Measurements from ENCODE around the gene DDR2.

Gene DDR2

DNA sequence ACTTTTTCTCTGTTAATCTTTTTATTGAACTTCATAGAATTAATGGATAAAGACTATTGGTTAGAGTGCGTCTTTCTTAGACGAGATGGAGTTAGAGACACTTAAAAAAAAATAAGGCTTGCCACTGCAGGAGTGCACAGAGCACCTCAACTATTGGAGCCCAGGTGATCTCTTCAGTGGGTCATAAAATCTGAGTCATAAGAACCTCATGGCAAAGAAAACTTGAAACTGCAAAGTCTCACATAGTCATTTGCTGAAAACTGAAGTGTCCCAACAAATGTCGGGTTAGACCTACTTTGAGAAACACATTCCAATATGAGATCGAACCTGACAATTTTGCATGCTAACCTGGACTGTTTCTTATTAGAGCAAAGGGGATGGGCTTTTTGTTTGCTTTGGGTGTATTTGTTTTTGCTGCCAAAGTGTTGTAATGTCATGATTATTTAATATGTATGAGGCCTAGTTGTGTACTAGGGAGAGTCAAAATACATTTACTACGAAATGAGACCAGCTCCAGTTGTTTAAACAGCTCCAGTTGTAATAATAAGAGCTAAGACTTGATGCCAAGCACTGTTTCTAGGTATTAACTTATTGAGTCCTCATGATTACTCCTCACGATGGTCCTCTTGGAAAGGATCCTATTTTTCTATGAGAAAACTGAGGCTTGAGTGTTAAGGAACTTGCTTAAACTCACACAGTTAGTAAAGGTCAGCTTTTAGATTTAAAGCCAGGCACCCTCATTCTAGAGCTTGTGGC is 65.1 kb downstream of the DDR2 start:
- peak overlapping the region; percentile 80 for H3K27ac ChIP-seq

DNA sequence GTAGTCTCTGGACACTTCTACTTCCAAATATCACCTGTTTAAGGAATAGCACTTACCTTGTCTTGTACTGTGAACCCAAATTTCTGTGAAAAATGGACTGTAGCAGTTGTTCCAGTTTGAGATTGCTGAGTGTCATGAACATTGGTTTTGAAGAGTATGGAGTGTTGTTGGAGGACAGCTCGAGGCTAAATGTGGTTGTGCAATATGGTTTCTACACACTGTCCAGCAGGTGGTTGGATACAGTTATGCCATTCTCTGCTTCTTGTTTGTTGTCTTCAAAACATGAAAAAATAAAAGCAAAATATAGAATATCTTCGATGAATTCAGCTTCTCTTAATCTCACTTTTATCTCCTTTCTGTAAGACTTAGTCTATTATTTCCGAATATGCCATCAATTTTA is 67.1 kb downstream of the DDR2 start:
- no peak overlapping the region for H3K27ac ChIP-seq
- no peak for TF ChIP-seq ZFX (IDR thresholded peaks at IDR 0.05)
- TF ChIP-seq, protein P1, sequence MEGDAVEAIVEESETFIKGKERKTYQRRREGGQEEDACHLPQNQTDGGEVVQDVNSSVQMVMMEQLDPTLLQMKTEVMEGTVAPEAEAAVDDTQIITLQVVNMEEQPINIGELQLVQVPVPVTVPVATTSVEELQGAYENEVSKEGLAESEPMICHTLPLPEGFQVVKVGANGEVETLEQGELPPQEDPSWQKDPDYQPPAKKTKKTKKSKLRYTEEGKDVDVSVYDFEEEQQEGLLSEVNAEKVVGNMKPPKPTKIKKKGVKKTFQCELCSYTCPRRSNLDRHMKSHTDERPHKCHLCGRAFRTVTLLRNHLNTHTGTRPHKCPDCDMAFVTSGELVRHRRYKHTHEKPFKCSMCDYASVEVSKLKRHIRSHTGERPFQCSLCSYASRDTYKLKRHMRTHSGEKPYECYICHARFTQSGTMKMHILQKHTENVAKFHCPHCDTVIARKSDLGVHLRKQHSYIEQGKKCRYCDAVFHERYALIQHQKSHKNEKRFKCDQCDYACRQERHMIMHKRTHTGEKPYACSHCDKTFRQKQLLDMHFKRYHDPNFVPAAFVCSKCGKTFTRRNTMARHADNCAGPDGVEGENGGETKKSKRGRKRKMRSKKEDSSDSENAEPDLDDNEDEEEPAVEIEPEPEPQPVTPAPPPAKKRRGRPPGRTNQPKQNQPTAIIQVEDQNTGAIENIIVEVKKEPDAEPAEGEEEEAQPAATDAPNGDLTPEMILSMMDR (conservative IDR thresholded peaks at IDR 0.05), result no peak

More for the DNA sequence above, 65.1 kb downstream of the DDR2 start:
- TF ChIP-seq ZFX (IDR thresholded peaks at IDR 0.05), result no peak
- TF ChIP-seq, protein P1 (conservative IDR thresholded peaks at IDR 0.05), result no peak

DNA sequence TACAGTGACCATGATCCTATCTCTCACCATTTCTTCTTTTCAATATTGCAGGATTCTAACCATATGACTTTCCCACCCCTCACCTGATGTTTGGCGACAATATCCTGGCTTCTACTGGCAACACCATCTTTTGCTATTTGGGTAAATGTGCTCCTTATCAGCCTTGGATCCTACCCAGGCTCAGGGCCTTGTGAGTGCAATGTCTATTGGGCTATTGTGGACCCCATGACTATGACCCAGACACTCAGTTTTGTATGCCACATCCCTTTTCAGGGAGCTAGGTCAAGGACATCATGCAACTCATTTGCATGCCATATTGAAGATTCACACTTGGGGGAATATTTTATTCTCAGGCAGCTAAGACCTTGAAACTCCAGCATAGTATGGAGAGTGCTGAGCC is 67.9 kb downstream of the DDR2 start:
- H3K27ac ChIP-seq, result no peak overlapping the region
- TF ChIP-seq ZFX (IDR thresholded peaks at IDR 0.05), result no peak
- TF ChIP-seq, protein P1 (conservative IDR thresholded peaks at IDR 0.05), result no peak

DNA sequence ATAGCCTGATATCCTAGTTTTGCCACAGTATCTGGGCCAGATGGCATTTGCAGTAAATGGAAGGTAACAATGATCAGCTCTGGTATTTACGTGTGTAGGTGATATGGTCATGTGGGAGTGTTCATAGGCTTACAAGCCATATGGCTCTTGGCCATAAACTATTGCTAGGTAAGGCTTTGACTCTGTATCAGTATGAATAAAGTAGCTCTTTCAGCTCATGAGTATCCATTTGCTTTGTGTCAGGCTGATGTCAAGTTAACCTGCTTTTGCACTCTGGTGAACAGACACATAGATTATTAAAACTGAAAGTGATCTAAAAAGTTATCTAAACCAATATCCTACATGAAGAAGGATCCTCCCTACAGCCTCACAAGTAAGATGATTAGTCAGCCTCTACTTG is 69.0 kb downstream of the DDR2 start:
- no peak for TF ChIP-seq ZFX (IDR thresholded peaks at IDR 0.05)
- TF ChIP-seq, protein P1 (conservative IDR thresholded peaks at IDR 0.05), result no peak
- H3K27ac ChIP-seq, result no peak overlapping the region

DNA sequence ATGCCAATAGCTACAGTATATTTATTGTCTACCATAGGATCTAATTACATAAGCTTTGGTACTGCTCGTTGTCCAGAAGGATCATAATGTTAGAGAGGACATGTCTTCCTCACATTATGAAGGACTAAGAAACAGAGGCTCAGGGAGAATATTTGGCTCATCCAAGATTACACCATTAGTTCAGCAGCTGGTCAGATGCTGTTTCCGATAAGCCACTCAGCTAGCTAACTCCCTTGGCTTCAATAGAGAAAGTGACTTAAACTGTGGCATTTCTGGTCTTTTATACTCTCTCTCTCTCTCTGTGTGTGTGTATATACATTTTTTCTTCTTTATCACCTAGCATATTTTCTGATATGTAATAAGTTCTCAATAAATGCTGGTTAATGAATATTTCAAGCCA is 70.4 kb downstream of the DDR2 start:
- TF ChIP-seq, protein P1 (conservative IDR thresholded peaks at IDR 0.05), result no peak
- H3K27ac ChIP-seq, result no peak overlapping the region

DNA sequence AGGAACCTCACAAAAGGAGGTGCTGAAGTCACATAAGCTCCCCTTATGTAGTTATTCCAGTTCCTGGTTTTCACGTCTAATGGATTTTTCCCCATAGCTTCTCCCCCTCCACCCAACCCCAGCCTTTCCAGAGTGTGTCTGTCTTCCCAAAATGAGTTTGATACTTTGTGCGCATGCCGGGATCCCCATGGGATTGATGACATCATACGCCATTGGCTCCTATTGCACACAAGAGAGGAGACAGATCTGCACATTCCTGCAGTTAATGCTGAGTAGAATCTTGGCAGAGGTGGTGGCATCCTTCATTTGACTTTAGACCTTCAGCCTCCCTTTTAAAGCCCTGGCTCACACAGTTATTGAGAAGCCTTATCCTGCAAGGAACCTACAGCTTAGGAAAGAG is 71.4 kb downstream of the DDR2 start:
- TF ChIP-seq, protein P1 (conservative IDR thresholded peaks at IDR 0.05), result no peak
- no peak for TF ChIP-seq ZFX (IDR thresholded peaks at IDR 0.05)
- H3K27ac ChIP-seq, result no peak overlapping the region

DNA sequence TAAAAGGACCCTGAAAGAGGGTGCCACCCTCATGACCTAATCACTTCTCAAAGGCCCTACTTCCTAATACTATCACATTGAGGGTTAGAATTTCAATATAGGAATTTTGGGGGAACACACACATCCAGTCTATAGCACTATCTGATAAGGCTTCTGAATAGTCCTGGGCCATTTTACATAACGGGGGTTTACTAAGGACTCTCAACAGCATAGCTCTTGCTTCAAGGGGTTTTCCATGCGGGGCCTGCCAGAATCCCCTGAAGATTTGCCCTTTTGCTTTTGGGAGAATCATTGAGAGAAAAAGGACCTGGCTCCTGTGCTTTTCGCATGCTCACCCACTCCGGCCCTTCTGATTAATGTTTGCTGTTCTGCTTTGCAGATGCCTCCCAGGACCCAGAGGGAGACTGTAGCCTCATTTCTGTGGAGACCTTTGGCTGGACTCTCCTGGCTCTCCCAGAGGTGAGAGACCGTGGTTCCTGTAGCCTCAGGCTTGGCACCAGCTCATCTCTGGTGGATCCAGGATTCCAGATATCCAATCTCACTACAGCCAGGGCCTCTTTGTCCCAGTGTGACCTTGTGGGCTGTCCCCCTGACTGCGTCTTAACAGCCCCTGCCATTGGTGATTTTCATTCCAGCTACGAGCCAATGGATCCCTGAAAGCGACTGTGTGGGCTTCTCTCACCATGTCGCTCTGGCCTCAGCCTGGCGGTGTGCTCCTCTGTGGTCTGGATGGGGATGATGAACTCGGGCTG is 72.6 kb downstream of the DDR2 start:
- no peak overlapping the region for H3K27ac ChIP-seq
- no peak for TF ChIP-seq ZFX (IDR thresholded peaks at IDR 0.05)
- TF ChIP-seq, protein P1 (conservative IDR thresholded peaks at IDR 0.05), result no peak

All from C4-2B (cell line).